Adrenal gland (tissue), 5 donors: ENCODE data around the gene CMTM1.

ENCODE experiments used
- POLR2A ChIP-seq, 2 donors: fragments of 450-650 bp; IDR thresholded peaks; one replicate each; pipeline ENCODE4 v1.6.1; 2017; ENCODE audit warnings: antibody characterized with exemption in 2 of 2, mild to moderate bottlenecking in 2 of 2, moderate library complexity in 1 of 2
- TF ChIP-seq, protein P1 (sequence below), 6 experiments: fragments of 450-650 bp in 4 of 6; fragments of 200-600 bp in 2 of 6; sonication (generic) in 1 of 6; IDR thresholded peaks; 1 replicate in 5 of 6; 2 replicates in 1 of 6; pipeline versions ENCODE4 v1.5.1 to v1.8.0; 2016 to 2021; ENCODE audit warnings: antibody characterized with exemption in 6 of 6, mild to moderate bottlenecking in 2 of 6, moderate library complexity in 1 of 6
- donor health status: DM: no; HTN: no; CAD: no.

DNA sequence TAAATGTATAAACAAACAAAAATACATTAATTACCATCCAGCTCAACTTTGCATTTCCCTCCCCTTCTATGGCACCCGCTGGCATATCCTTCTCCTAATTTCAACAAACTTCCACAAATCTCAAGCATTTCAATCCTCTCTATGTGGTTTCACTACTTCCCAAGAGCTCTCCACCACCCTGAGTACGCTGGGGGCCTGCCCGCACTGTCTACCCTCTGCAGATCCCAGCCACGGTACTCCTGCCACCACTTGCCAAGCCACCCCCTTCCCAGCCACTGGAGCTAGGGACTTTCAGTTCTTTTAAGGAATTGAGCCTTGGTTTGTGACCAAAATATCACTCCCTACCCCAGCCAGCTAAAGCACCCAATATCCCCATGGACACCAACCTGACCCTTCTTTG lies 18.2 kb upstream of the CMTM1 start:
- TF ChIP-seq, protein P1, sequence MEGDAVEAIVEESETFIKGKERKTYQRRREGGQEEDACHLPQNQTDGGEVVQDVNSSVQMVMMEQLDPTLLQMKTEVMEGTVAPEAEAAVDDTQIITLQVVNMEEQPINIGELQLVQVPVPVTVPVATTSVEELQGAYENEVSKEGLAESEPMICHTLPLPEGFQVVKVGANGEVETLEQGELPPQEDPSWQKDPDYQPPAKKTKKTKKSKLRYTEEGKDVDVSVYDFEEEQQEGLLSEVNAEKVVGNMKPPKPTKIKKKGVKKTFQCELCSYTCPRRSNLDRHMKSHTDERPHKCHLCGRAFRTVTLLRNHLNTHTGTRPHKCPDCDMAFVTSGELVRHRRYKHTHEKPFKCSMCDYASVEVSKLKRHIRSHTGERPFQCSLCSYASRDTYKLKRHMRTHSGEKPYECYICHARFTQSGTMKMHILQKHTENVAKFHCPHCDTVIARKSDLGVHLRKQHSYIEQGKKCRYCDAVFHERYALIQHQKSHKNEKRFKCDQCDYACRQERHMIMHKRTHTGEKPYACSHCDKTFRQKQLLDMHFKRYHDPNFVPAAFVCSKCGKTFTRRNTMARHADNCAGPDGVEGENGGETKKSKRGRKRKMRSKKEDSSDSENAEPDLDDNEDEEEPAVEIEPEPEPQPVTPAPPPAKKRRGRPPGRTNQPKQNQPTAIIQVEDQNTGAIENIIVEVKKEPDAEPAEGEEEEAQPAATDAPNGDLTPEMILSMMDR (IDR thresholded peaks at IDR 0.05): no peak
- TF ChIP-seq POLR2A (IDR thresholded peaks at IDR 0.05): no peak
